ENCODE results near the gene SCN9A. TPM values are rescaled to one million over a fixed set of nuclear protein-coding genes. Genes with fewer than 3 reads are reported as not detected.
A peak's percentile ranks its signal among the peaks of the same experiment; 100 is the strongest.

SCN9A gene
- total and polyA plus RNA-seq, 4 donors: 1.5 to 46.4 (median 7.2) TPM

- Histone ChIP-seq H3K4me3 (no peak overlapping the region), H3K27ac (ENCODE audit: low read depth in 1 of 2, low read length in 1 of 2) (no peak overlapping the region), H3K36me3 (ENCODE audit: control insufficient read depth in 4 of 4, insufficient read depth in 4 of 4, low read length in 4 of 4) (no peaks in the 10 kb centered on the region), H3K9me3 (ENCODE audit: control insufficient read depth in 4 of 4, insufficient read depth in 3 of 4, low read length in 3 of 4) (no peaks in the 10 kb centered on the region), H3K27me3 (ENCODE audit: control insufficient read depth in 3 of 3, insufficient read depth in 3 of 3, low read length in 2 of 3) (no peaks in the 10 kb centered on the region), H3K4me1 (ENCODE audit: control insufficient read depth in 5 of 5, insufficient read depth in 5 of 5, low read length in 5 of 5) (peaks cover 0 to 3% (median 0%) of the 10 kb centered on the region in 5 donors), H3K9ac (ENCODE audit: insufficient read depth in 1 of 2, low read length in 2 of 2) (no peak overlapping the region)
- ATAC-seq (ENCODE audit: insufficient read depth, low FRiP score) (no peak), DNase-seq (peak in 2 of 3 donors; percentile 53 to 56)
- WGBS, 2 donors: 50 to 63% methylated on average over 3 of the region's 3 CpGs
- TF ChIP-seq CTCF (IDR thresholded peaks at IDR 0.05; ENCODE audit: control extremely low read depth, extremely low read depth): no peak
Measured at GRCh38 chr2:166179201-166179600, 196.5 kb downstream of the SCN9A start.

- ATAC-seq (ENCODE audit: insufficient read depth, low FRiP score) (no peak), DNase-seq (no peak)
- H3K27me3 ChIP-seq (ENCODE audit: control insufficient read depth in 3 of 3, insufficient read depth in 3 of 3, low read length in 2 of 3): no peaks in the 10 kb centered on the region
- H3K9me3 ChIP-seq (ENCODE audit: control insufficient read depth in 4 of 4, insufficient read depth in 3 of 4, low read length in 3 of 4): no peaks in the 10 kb centered on the region
- H3K27ac ChIP-seq (ENCODE audit: low read depth in 1 of 2, low read length in 1 of 2): no peak overlapping the region
- H3K36me3 ChIP-seq (ENCODE audit: control insufficient read depth in 4 of 4, insufficient read depth in 4 of 4, low read length in 4 of 4): no peaks in the 10 kb centered on the region
- no peak for TF ChIP-seq CTCF (IDR thresholded peaks at IDR 0.05; ENCODE audit: control extremely low read depth, extremely low read depth)
- WGBS, 2 donors: 94 to 100% methylated on average over 2 of the region's 2 CpGs
- no peaks in the 10 kb centered on the region for H3K4me1 ChIP-seq (ENCODE audit: control insufficient read depth in 5 of 5, insufficient read depth in 5 of 5, low read length in 5 of 5)
- no peak overlapping the region for H3K9ac ChIP-seq (ENCODE audit: insufficient read depth in 1 of 2, low read length in 2 of 2)
- no peak overlapping the region for H3K4me3 ChIP-seq
Measured at GRCh38 chr2:166173263-166173662, 202.5 kb downstream of the SCN9A start.

DNA sequence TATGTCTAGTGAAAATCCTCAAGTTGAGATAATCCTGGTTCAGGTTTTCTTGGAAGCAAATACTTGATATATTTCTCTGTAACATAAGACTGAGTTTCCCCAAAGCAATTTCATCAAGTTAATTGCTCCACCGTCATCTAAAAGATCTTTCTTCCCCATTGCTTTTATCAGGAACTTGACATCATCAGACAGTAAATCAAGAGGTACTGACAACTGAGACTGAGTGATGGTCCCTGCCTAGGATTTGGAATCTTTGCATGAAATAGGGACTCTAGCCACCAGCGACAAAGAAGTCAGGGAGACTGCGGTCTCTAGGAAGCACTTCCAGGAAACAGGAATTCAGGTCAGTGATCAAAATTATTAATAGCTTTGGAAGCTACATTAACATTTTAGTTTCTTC is 204.5 kb downstream of the SCN9A start:
- H3K4me1 ChIP-seq (ENCODE audit: control insufficient read depth in 5 of 5, insufficient read depth in 5 of 5, low read length in 5 of 5): no peaks in the 10 kb centered on the region
- no peaks in the 10 kb centered on the region for H3K9me3 ChIP-seq (ENCODE audit: control insufficient read depth in 4 of 4, insufficient read depth in 3 of 4, low read length in 3 of 4)
- H3K27ac ChIP-seq (ENCODE audit: low read depth in 1 of 2, low read length in 1 of 2): no peak overlapping the region
- H3K9ac ChIP-seq (ENCODE audit: insufficient read depth in 1 of 2, low read length in 2 of 2): no peak overlapping the region
- no peaks in the 10 kb centered on the region for H3K27me3 ChIP-seq (ENCODE audit: control insufficient read depth in 3 of 3, insufficient read depth in 3 of 3, low read length in 2 of 3)
- ATAC-seq (ENCODE audit: insufficient read depth, low FRiP score) (no peak), DNase-seq (no peak)
- TF ChIP-seq CTCF (IDR thresholded peaks at IDR 0.05; ENCODE audit: control extremely low read depth, extremely low read depth): no peak
- no peak overlapping the region for H3K4me3 ChIP-seq
- WGBS, 2 donors: 58 to 71% methylated on average over 3 of the region's 3 CpGs
- no peaks in the 10 kb centered on the region for H3K36me3 ChIP-seq (ENCODE audit: control insufficient read depth in 4 of 4, insufficient read depth in 4 of 4, low read length in 4 of 4)

DNA sequence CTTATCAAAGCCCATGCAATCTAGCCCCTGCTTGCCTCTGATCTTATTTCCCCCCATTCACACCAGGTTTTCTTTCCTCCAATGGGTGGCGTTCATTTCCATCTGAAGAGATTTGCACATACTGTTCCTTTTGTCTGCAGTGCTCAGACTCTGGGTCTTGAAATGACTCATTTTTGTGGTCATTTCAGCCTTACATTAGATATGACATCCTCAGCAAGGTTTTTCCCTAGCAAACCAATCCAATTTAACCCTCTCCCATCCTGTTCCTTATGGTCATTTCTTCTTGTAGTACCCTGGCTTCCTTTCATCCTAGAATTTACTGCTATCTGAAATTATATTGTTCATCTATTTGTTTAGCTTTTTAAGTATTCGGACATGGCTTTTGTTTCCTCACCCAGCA is 205.4 kb downstream of the SCN9A start:
- Histone ChIP-seq H3K4me1 (ENCODE audit: control insufficient read depth in 5 of 5, insufficient read depth in 5 of 5, low read length in 5 of 5) (no peaks in the 10 kb centered on the region), H3K4me3 (no peak overlapping the region), H3K9ac (ENCODE audit: insufficient read depth in 1 of 2, low read length in 2 of 2) (no peak overlapping the region), H3K9me3 (ENCODE audit: control insufficient read depth in 4 of 4, insufficient read depth in 3 of 4, low read length in 3 of 4) (no peaks in the 10 kb centered on the region), H3K36me3 (ENCODE audit: control insufficient read depth in 4 of 4, insufficient read depth in 4 of 4, low read length in 4 of 4) (no peaks in the 10 kb centered on the region), H3K27ac (ENCODE audit: low read depth in 1 of 2, low read length in 1 of 2) (no peak overlapping the region), H3K27me3 (ENCODE audit: control insufficient read depth in 3 of 3, insufficient read depth in 3 of 3, low read length in 2 of 3) (no peaks in the 10 kb centered on the region)
- TF ChIP-seq CTCF (IDR thresholded peaks at IDR 0.05; ENCODE audit: control extremely low read depth, extremely low read depth): no peak
- WGBS, 2 donors: 80 to 81% methylated on average over 2 of the region's 2 CpGs
- no peak for DNase-seq
- no peak for ATAC-seq (ENCODE audit: insufficient read depth, low FRiP score)

Measured in lung (tissue), 12 donors.